Globus pallidus (tissue), 1 donor: ENCODE measurements around the gene TEX36.
"Not testable (repeated sequence)": the region's sequence is repeated elsewhere in the genome, so short reads cannot be mapped to it uniquely, and the experiment has no call there.

Source experiments
- DNase-seq: peaks from one replicate; pipeline ENCODE4 v3.0.0-alpha.2; 2015; ENCODE audit warnings: low spot score

The TEX36 gene

DNA sequence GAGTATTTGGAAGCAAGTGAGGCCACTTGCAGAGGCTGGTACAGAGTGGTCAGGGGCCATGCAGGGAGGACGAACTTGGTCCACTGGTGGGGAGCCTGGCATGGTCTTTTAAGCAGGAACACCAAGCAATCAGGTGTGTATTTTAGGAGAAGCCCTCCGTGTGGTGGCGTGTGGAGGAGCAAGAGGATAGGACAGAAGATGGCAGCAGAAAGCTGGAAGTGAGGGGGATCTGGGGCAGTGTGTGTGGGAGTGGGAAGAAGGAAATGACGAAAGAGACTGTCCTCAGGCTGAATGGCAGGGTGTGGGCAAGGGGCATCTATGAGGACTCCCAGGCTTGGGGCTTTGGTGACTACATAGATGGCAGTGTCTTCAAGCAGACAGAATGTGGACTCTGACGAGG, 51.2 kb downstream of the TEX36 start:
- DNase-seq = no peak

DNA sequence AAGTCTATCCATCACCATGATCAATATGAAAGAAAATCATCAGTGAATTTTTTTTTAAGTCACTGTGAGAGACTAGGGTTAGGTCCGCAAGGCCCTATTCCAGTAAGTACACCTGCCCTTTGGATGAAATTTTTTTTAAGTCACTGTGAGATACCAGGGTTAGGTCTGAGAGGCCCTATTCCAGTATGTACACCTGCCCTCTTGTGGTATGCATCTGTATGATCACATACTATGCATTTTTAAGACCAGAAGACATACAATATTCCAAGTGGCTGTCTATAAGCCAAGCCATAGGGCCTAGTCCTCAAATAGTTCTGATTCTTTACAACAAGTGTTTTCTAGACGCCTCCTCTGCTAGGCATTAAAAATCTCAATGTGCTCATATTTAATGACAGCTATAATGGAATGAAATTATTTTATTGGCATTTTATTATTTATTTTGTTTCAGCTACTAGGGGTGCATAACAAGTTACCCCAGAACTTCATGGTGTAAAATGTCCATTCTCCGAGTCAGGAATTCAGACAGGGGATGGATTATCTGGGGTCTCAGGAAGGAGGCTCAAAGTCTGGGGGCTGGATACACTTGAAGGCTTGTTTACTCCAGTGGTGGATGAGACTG, 53.1 kb downstream of the TEX36 start:
- DNase-seq = no peak

DNA sequence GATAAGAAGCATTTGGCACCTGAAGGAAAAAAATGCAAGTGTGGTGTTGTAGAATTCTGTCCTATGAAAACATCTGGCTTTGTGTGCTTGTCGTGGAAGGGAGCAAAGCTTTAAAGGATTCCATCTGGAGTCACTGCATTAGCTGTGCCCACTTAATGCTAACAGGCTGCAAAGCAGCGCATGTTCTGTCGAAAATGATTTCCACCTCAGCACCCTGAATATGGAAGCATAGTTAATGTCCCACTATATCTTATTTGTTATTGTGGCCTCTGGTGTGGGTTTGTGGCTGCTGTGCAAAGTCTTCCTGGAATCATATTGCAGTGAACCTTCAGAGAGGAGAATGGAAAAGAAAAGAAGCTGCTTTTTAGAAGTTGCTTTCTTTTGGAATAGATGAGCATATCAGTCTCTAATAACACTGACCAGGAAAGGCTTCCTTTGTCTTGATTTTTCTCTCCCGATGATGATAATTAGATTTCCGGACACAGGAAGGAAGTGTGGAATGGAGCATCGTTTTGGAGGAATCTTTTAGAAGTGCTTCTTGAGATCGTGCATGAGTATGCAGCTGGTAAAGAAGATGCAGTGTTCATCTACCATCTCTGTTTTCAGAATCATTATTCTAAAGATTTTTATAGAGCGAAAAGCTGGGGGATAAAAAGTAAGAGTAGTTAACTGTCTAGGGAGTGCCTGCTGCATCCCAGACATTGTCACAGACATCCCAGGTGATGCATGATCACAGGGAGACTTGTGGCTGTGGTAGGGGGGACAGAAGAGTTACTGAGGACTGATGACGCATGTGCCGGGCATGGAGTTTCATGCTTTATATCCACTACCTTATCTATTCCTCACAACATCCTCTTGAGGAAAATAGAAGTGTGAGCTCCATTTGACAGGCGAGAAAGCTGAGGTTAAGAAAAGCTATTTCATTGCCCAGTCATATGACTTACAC, 54.6 kb downstream of the TEX36 start:
- DNase-seq = no peak

DNA sequence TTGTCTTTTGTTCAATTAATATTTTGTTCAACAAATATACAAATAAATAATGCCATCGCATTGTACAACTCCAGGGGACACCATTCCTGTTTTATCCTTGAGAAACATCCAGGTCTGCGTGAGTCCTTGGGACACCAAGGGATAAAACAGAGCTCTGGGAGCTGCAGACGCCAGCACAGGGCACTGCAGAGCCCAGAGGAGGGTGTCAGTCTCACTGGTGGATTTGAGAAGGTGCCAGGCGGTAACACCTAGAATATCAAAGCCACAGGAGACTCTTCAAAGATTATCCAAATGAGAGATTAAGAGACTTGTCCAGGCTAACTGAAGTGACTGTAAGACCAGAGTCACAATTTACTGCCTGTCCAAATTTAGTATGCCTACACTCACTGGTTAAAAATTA, 55.3 kb downstream of the TEX36 start:
- DNase-seq = no peak

DNA sequence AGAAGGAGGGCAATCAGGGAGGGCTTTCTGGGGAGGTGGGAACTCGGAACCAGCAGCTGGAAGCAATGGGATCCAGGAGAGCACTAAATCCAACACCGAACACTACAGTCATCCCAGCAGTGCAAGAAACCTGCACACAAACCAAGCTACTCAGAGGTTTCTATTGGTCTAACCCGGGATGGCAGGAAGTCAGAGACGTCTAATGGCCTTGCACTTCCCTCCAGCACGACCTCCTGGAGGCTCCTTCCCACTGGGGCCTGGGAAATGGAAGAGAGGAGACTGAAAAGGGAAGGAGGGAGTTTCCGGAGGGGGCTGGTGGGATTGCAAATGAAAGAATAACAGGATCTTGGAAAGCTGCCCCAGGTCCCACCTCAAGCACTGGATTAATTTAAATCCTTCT, 56.3 kb downstream of the TEX36 start:
- DNase-seq = no peak

DNA sequence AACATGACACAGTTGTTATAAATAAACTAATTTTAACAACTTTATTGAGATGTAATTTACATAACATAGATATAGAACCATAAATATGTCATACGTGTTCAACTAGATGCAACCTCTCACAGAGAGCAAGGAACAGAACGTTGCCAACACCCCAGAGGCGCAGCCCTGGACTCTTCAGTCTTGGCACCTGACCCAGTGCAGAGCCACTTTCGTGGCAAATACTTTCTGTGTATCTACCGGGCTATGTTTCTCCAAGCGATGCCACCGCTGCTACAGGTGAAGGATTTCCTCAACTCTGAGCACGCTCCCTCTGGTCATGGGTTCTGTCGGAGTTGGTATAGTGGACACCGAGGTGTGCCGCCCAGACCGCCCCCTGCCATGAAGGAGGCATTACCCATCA, 57.4 kb downstream of the TEX36 start:
- no peak for DNase-seq

DNA sequence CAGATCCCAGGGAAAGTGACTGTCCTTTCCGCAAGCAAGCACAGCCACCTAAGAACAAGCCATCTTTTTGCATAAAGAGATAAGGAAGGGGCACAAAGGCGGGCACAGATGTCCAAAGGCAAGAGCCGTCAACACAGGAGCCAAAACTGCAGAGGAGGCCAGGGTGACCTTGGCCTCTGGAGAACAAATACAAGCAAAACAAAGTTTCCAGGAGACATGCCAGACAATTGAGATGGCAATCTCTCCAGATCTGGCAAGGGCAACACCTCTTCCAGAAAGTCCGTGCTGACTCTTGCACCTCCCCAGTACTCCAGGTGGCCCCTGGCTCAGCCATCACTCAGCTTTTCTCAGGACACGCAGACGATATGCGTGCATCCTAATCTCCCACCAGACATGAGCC, 58.2 kb downstream of the TEX36 start:
- no peak for DNase-seq

DNA sequence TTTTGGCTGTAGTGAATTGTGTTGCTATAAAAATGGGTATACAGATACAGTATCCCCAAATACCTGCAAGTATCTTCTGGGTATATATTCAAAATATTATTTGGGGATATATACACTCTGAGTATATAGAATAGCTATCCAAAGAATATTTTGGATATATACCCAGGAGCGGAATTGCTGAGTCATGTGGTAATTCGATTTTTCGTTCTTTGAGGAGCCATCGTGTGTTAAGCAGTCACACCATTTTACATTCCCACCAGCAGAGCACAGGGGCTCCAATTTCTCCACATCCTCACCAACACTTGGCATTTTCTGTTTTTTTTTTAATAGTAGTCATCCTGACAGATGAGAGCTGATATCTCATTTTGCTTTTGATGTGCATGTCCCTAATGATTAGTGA, 61.9 kb downstream of the TEX36 start:
- no peak for DNase-seq

DNA sequence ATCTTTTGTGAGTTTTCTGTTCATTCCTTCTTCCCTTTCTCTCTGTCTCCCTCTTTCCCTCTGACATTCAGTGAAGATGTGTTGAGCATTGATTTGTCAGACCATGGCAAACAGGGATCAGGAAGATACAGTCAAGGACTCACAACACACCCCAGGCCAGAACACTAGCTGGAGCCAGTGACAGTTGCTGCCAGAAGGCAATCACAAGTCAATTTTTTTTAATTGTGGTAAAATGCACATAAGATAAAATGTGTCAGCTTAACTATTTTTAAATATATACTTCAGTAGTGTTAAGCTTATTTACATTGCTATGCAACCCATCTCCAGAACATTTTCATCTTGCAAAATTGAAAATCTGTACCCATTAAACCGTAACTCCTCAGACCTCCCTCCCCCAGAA, 62.6 kb downstream of the TEX36 start:
- no peak for DNase-seq

DNA sequence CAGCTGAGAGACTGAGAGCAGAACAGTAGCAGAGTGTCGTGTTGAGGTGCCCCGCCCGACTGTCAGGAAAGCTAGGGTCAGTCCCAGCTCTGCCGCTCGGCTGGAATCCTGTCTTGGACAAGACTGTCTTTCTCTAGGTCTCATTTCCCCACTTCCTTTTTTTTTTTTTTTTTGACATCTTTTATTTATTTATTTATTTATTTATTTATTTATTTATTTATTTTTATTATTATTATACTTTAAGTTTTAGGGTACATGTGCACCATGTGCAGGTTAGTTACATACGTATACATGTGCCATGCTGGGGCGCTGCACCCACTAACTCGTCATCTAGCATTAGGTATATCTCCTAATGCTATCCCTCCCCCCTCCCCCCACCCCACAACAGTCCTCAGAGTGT, 69.9 kb downstream of the TEX36 start:
- DNase-seq = not testable (repeated sequence)

DNA sequence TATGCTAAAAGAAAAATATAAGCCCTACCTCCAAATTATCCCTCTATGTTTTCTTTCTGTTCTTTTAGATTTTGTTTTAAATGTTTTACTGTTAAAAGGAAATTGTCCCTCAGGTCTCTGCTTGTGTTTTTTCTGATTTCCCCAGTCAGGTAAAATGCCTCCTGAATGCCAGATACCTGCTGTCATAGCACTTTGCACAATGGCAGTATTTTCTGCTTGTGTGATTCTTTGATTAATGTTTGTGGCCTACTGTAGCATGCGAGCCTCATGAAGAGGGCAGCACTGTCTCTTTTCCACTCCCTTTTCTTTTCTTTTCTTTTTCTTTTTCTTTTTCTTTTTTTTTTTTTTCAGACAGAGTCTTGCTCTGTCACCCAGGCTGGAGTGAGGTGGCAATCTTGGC, 71.2 kb downstream of the TEX36 start:
- no peak for DNase-seq

DNA sequence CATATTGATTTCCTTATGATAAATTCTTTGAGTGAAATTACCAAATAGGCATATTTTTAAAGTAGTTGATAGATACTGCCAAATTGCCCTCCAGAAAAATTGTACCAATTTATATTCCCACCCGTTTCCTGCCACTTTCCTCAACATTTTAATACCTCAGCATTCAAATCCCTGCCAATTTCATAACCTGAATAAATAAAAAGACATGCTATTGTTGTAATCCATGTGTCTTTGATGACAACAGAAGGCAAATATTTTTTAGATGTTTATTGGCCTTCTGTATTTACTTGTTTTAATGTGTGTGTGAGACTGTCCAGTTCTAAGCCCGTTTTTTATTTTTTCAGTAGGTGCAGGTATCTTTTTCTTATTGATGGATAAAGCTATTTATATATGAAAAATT, 71.7 kb downstream of the TEX36 start:
- DNase-seq = no peak

DNA sequence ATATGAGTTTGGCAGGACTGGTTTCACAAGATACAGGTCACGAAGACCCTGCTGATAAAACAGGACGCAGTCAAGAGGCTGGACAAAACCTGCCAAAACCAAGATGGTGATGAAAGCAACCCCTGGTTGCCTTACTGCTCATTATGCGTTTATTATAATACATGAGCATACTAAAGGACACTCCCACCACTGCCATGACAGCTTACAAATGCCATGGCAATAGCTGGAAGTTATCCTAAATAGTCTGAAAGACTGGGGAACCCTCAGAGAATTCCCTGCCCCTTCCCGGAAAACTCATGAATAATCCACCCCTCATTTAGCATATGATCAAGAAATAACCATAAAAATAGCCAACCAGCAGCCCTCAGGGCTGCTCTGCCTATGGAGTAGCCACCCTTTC, 73.1 kb downstream of the TEX36 start:
- DNase-seq = no peak

DNA sequence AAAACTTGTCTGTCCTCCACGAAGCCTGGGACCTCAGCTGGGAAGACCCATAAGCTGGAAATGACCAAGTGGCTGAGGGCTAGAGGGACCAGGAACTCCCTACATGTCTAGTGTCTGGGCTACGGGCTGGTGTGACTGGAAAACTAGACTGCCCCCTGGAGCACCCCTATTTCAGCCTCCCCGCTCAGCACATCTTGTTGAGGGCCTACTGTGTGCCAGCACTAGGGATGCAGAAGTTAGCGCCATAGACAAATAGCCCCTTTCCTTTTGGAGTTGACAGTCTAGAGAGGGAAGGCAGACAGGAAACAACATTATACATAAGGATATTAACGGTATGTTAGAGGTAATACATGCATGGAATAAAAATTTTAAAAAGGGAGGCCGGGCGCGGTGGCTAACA, 74.5 kb downstream of the TEX36 start:
- no peak for DNase-seq

DNA sequence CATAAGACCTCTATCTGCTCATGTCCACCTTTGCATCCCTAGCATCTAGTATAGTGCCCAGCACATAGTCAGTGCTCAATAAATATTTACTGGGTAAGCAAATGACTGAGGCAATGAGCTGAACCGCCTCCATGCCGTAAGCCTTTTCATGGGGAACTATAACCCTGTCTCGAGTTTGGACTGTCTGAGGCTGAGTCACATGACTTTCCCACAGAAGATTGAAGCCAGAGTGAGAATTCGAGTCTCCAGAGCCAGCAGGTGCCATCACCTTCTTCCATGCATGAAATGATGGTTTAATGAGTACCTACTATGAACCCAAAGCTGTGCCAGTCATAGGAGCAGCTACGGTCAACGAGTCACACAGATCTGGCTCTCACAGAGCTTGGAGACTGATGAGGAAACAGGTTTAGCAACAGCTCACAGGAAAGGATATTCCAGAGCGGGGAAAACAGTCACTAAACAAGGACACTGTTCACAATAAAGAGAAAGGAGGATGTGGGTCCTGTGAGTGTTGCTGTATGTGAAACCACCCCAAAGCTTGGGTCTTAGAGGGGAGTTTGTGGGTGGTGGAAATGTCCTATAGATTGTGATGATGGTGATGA, 75.2 kb downstream of the TEX36 start:
- DNase-seq = no peak

DNA sequence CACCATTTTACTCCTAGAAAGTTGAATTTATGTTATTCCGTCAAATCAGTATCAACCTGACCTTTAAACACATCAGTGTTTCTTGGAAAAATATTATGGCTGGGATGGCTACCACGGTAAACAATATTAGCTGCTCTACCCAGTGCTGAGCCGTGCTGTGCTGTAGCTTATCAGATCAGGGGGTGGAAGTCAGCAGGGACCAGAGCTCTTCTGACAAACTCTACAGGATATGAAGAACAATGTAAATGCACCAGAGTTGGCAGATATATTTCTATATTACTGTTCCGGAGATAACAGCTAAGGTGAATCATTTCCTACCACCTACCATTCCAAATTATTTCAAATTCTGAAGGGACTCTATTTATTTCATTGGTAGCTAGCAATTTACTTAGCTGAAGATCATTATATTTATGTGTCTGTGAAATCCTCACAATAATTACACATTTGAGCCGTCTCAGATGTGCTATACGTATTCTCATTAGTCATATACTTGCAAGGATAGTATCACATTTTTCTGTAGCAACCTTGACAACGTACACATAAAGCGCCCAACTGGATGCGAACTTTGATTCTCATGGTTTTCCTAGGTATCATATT, 76.5 kb downstream of the TEX36 start:
- DNase-seq = no peak
